Measurements from ENCODE around the gene EIF4A2. TPM values are rescaled to one million over a fixed set of nuclear protein-coding genes. Genes with fewer than 3 reads are reported as not detected.

The EIF4A2 gene
- total RNA-seq, 1 experiment from 2014 or later = 398 TPM

- no peak overlapping the region for H4K8ac ChIP-seq (replicated peaks; ENCODE audit: insufficient read length, low read depth, low read length)
- no peak overlapping the region for H3K18ac ChIP-seq (ENCODE audit: insufficient read length, low read depth, low read length)
- Mint-ChIP-seq H3K4me3 (no peak overlapping the region), H3K27me3 (ENCODE audit: low read depth) (peaks cover 63% of the 10 kb centered on the region), H3K36me3 (ENCODE audit: insufficient read depth in 1 of 3, low read depth in 3 of 3) (no peaks in the 10 kb centered on the region), H3K4me1 (peaks cover 7 to 12% of the 10 kb centered on the region in 2 experiments; a peak in 3 of 4 replicates), H3K27ac (no peak overlapping the region), H3K9me3 (no peaks in the 10 kb centered on the region; a peak in 1 of 5 replicates)
- H3K23ac ChIP-seq (ENCODE audit: insufficient read length, low read depth, low read length) = no peak overlapping the region
- H3K4ac ChIP-seq (ENCODE audit: low read depth, low read length) = no peak overlapping the region
- H3K23me2 ChIP-seq (ENCODE audit: insufficient read length, low read depth, low read length, poor library complexity, severe bottlenecking) = peaks cover 6% of the 10 kb centered on the region
- H2BK20ac ChIP-seq (ENCODE audit: low read depth, low read length, poor library complexity, severe bottlenecking) = no peak overlapping the region
- no peak overlapping the region for H2BK5ac ChIP-seq (ENCODE audit: insufficient read length, low read length)
- H3K27ac ChIP-seq (ENCODE audit: insufficient read length, low read depth, low read length) = no peak overlapping the region
- H3K9me3 ChIP-seq (ENCODE audit: control insufficient read depth, low read depth, low read length) = no peaks in the 10 kb centered on the region
- H3K56ac ChIP-seq (ENCODE audit: insufficient read length, low read depth, low read length) = no peak overlapping the region
- no peak overlapping the region for H4K5ac ChIP-seq (ENCODE audit: insufficient read length, low read depth, low read length)
- no peak for DNase-seq
- H3K14ac ChIP-seq (ENCODE audit: insufficient read depth, low read length) = no peak overlapping the region
- no peak overlapping the region for H2AFZ ChIP-seq (ENCODE audit: low read length)
- H3K4me2 ChIP-seq (ENCODE audit: insufficient read depth, insufficient read length, low read length) = no peak overlapping the region
- TF ChIP-seq, protein P1, sequence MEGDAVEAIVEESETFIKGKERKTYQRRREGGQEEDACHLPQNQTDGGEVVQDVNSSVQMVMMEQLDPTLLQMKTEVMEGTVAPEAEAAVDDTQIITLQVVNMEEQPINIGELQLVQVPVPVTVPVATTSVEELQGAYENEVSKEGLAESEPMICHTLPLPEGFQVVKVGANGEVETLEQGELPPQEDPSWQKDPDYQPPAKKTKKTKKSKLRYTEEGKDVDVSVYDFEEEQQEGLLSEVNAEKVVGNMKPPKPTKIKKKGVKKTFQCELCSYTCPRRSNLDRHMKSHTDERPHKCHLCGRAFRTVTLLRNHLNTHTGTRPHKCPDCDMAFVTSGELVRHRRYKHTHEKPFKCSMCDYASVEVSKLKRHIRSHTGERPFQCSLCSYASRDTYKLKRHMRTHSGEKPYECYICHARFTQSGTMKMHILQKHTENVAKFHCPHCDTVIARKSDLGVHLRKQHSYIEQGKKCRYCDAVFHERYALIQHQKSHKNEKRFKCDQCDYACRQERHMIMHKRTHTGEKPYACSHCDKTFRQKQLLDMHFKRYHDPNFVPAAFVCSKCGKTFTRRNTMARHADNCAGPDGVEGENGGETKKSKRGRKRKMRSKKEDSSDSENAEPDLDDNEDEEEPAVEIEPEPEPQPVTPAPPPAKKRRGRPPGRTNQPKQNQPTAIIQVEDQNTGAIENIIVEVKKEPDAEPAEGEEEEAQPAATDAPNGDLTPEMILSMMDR (conservative IDR thresholded peaks at IDR 0.05) = no peak
- H2BK12ac ChIP-seq (ENCODE audit: insufficient read length, low read depth, low read length) = no peak overlapping the region
- H3K27me3 ChIP-seq (ENCODE audit: insufficient read depth, low read length) = peaks cover 3% of the 10 kb centered on the region; the same call in 1 of the 2 replicates
- H2BK120ac ChIP-seq (ENCODE audit: low read depth, low read length, poor library complexity, severe bottlenecking) = no peak overlapping the region
- no peak overlapping the region for H2AK5ac ChIP-seq (ENCODE audit: insufficient read length, low read length)
- no peak overlapping the region for H4K91ac ChIP-seq (ENCODE audit: insufficient read length, low read depth, low read length)
- no peaks in the 10 kb centered on the region for H3K79me1 ChIP-seq (ENCODE audit: insufficient read depth, low read depth, low read length, poor library complexity, severe bottlenecking)
- no peak overlapping the region for H2BK15ac ChIP-seq (ENCODE audit: low read depth, low read length)
- H4K20me1 ChIP-seq (ENCODE audit: control insufficient read depth, insufficient read depth, insufficient read length) = no peaks in the 10 kb centered on the region
- no peak overlapping the region for H3T11ph ChIP-seq (ENCODE audit: low read length)
- no peak overlapping the region for H3K9ac ChIP-seq (ENCODE audit: extremely low read depth, insufficient read length, low read length)
- no peaks in the 10 kb centered on the region for H3K79me2 ChIP-seq (ENCODE audit: insufficient read depth, low read length)
- WGBS (ENCODE audit: extremely low coverage, insufficient read length, low lambda C conversion rate) = no CpG with 5 or more reads among the region's 4 CpGs
- H3K4me1 ChIP-seq (ENCODE audit: insufficient read depth, low read length) = no peaks in the 10 kb centered on the region
Observed at GRCh38 chr3:186831798-186832197, 48.4 kb downstream of the EIF4A2 start.

All from H9 (cell line).